Left lung (tissue), 14 donors: ENCODE measurements around the gene FAM78A. TPM values are rescaled to one million over a fixed set of nuclear protein-coding genes. Genes with fewer than 3 reads are reported as not detected.

Source experiments
- ATAC-seq: fragments of 200-7000 bp; cut with Tn5 transposase; one replicate; pipeline ENCODE4 v1.9.1; 2020; ENCODE audit warnings: moderate library complexity
- DNase-seq, 4 donors: peaks; one replicate each; pipeline ENCODE4 v3.0.0-alpha.2; 2013 to 2020
- H3K27ac ChIP-seq, 2 donors: fragments of 200-600 bp; sonication (generic) in 1 of 2; one replicate each; pipeline versions ENCODE4 v1.5.0 to v1.8.0; 2020 to 2021
- H3K27me3 ChIP-seq, 2 donors: fragments of 200-600 bp; sonication (generic) in 1 of 2; one replicate each; pipeline versions ENCODE4 v1.5.0 to v1.8.0; 2020 to 2021
- H3K36me3 ChIP-seq, 2 donors: fragments of 200-600 bp; sonication (generic) in 1 of 2; one replicate each; pipeline versions ENCODE4 v1.5.0 to v1.8.0; 2020 to 2021
- H3K4me1 ChIP-seq, 2 donors: fragments of 200-600 bp; one replicate each; pipeline ENCODE4 v1.8.0; 2021
- H3K4me3 ChIP-seq, 2 donors: fragments of 200-600 bp; sonication (generic) in 1 of 2; one replicate each; pipeline versions ENCODE4 v1.5.0 to v1.8.0; 2020 to 2021; ENCODE audit warnings: mild to moderate bottlenecking in 1 of 2
- H3K9me3 ChIP-seq, 2 donors: fragments of 200-600 bp; sonication (generic) in 1 of 2; one replicate each; pipeline versions ENCODE4 v1.5.0 to v1.8.0; 2020 to 2021
- intact Hi-C, 2 donors: fragments of 100-400 bp; cut with DNase I; formaldehyde crosslinking; loops; one replicate each; pipeline versions ENCODE4 v1.11.2 to v1.14.2; 2022
- long read RNA-seq, 12 donors: library from polyadenylated mRNA in 2 of 12; unstranded in 2 of 12; transcript quantifications; one replicate each; pipeline ENCODE4 v2.0.0 and lab custom pipeline, GENCODE V29; 2019 to 2026
- polyA plus RNA-seq, 6 donors: library from polyadenylated mRNA; unstranded; fragments of 120-200 nt; gene quantifications; one replicate each; pipeline ENCODE4 v1.2.1, GENCODE V29; 2013; ENCODE audit not compliant: insufficient read length in 6 of 6
- total RNA-seq, 2 donors: library from RNA; stranded (reverse); fragmentation: NEBNext Ultra II Directional; extraction: Animal tissue kit (Norgen Biotek cat#: 25700); gene quantifications; one replicate each; pipeline ENCODE4 v1.2.1, GENCODE V29; 2021
- TF ChIP-seq, protein P1 (sequence below), 2 donors: fragments of 200-600 bp; sonication (generic) in 1 of 2; IDR thresholded peaks; one replicate each; pipeline versions ENCODE4 v1.5.0 to v1.8.0; 2021; ENCODE audit warnings: antibody characterized with exemption in 2 of 2
- donor health status: DM: no; HTN: yes; CAD: no.
- donor health status: DM: no; HTN: no; CAD: no.

Gene FAM78A, protein sequence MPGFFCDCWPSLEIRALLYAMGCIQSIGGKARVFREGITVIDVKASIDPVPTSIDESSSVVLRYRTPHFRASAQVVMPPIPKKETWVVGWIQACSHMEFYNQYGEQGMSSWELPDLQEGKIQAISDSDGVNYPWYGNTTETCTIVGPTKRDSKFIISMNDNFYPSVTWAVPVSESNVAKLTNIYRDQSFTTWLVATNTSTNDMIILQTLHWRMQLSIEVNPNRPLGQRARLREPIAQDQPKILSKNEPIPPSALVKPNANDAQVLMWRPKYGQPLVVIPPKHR
- total RNA-seq (10 to 100 TPM in 1 of 2 donors, 1 to 10 TPM in 1; 7.8 to 18.1 TPM), polyA plus RNA-seq (1 to 10 TPM; 3.5 to 7.2 (median 5.8) TPM)
- long read RNA-seq, donor 1, partial matches to known transcripts = 0 of 3 reads
- long read RNA-seq, donor 1, other reads (novel, unspliced or antisense) = 0 of 3 reads
- long read RNA-seq, donor 2, transcript FAM78A-203 (2 exons, 3,966 nt) = major isoform, 5 of 5 reads
- long read RNA-seq, donor 2, partial matches to known transcripts = 0 of 5 reads
- long read RNA-seq, donor 2, other reads (novel, unspliced or antisense) = 0 of 5 reads
- long read RNA-seq, donor 3, partial matches to known transcripts = 0 of 1 reads
- long read RNA-seq, donor 3, other reads (novel, unspliced or antisense) = 0 of 1 reads
- long read RNA-seq, donor 4, partial matches to known transcripts = 0 of 1 reads
- long read RNA-seq, donor 4, other reads (novel, unspliced or antisense) = 0 of 1 reads
- long read RNA-seq, donor 5, partial matches to known transcripts = 0 of 2 reads
- long read RNA-seq, donor 5, other reads (novel, unspliced or antisense) = 0 of 2 reads
- long read RNA-seq, donor 6, partial matches to known transcripts = 0 of 1 reads
- long read RNA-seq, donor 6, other reads (novel, unspliced or antisense) = 0 of 1 reads
- long read RNA-seq, donor 7 = 0 reads
- long read RNA-seq, donor 8, partial matches to known transcripts = 0 of 4 reads
- long read RNA-seq, donor 8, other reads (novel, unspliced or antisense) = 0 of 4 reads
- long read RNA-seq, donor 9 = 0 reads
- long read RNA-seq, donor 10, transcript FAM78A-203 (2 exons, 3,966 nt) = major isoform, 5 of 5 reads
- long read RNA-seq, donor 10, partial matches to known transcripts = 0 of 5 reads
- long read RNA-seq, donor 10, other reads (novel, unspliced or antisense) = 0 of 5 reads
- long read RNA-seq, donor 11, partial matches to known transcripts = 0 of 4 reads
- long read RNA-seq, donor 11, other reads (novel, unspliced or antisense) = 0 of 4 reads
- long read RNA-seq, donor 12, partial matches to known transcripts = 0 of 1 reads
- long read RNA-seq, donor 12, other reads (novel, unspliced or antisense) = 0 of 1 reads

GRCh38 chr9:131276094-131276888, at the start of gene FAM78A:
FAM78A (minus strand) TSS chr9:131276510; CDS start chr9:131276179, 331 bp downstream.
- ATAC-seq = no peak
- TF ChIP-seq, protein P1, sequence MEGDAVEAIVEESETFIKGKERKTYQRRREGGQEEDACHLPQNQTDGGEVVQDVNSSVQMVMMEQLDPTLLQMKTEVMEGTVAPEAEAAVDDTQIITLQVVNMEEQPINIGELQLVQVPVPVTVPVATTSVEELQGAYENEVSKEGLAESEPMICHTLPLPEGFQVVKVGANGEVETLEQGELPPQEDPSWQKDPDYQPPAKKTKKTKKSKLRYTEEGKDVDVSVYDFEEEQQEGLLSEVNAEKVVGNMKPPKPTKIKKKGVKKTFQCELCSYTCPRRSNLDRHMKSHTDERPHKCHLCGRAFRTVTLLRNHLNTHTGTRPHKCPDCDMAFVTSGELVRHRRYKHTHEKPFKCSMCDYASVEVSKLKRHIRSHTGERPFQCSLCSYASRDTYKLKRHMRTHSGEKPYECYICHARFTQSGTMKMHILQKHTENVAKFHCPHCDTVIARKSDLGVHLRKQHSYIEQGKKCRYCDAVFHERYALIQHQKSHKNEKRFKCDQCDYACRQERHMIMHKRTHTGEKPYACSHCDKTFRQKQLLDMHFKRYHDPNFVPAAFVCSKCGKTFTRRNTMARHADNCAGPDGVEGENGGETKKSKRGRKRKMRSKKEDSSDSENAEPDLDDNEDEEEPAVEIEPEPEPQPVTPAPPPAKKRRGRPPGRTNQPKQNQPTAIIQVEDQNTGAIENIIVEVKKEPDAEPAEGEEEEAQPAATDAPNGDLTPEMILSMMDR (IDR thresholded peaks at IDR 0.05) = peak in 1 of 2 donors; percentile 14

DNA sequence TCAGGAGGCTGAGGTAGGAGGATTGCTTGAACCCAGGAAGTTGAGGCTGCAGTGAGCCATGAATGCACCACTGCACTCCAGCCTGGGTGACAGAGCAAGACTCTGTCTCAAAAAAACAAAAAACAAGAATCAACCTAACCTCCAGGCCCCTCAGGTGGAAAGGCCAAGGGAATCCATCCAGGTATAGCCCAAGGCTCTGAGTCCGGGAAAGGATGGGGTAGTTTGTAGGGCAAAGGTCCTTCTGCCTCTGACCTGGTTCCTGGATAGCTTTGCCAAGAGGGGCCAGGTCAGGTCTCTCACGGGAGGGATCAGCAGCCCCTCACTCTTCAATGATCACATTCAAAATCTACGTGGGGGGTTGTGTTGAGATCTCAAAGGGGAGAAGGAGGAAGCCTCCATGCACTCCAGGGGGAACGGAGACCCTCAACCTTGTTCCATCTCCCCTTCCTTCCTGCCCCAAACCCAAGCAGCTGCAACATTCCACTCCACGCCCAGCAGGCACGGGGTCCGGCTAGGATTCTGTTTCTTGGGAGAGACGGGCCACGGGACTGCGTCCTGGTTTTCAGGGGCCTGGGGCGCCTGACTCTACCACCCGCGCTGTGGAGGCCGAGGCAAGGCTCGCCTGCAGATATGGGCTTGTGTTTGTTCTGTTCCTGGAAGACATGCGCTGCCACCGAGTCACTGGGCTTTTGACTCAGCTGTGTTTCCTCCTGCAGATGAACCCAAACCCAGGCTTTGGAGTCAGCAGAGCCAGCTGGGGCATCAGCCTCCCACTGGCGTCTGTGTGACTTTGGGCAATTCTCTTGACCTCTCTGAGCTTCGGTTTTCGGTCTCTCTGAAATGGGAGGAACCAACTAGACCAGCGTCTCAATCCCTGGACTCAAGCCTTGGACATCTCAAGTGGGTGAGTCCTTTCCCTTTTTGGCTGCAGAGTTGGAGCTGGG, 48.7 kb upstream of the FAM78A start:
- DNase-seq = peak in 1 of 4 donors; percentile 59
- no peak overlapping the region for H3K27ac ChIP-seq
- TF ChIP-seq, protein P1 (IDR thresholded peaks at IDR 0.05) = no peak
- H3K27me3 ChIP-seq = no peaks in the 10 kb centered on the region
- H3K36me3 ChIP-seq = no peaks in the 10 kb centered on the region
- no peak overlapping the region for H3K4me3 ChIP-seq
- peaks cover 0 to 3% of the 10 kb centered on the region in 2 donors for H3K4me1 ChIP-seq
- H3K9me3 ChIP-seq = no peaks in the 10 kb centered on the region
- intact Hi-C loops = no loop called here
- ATAC-seq = no peak

More at GRCh38 chr9:131276094-131276888, at the start of gene FAM78A:
- peak within 1 kb of the TSS; percentile 55 to 87 for H3K4me3 ChIP-seq
- peak in 2 of 4 donors; percentile 75 to 98 for DNase-seq
- H3K9me3 ChIP-seq = no peaks in the 10 kb centered on the region
- intact Hi-C loops = no loop called here
- H3K36me3 ChIP-seq = no peaks in the 10 kb centered on the region
- H3K27me3 ChIP-seq = peaks cover 4 to 32% of the 10 kb centered on the region in 2 donors
- peak within 1 kb of the TSS; percentile 83 to 87 for H3K27ac ChIP-seq
- peaks cover under 1 to 50% of the 10 kb centered on the region in 2 donors for H3K4me1 ChIP-seq

DNA sequence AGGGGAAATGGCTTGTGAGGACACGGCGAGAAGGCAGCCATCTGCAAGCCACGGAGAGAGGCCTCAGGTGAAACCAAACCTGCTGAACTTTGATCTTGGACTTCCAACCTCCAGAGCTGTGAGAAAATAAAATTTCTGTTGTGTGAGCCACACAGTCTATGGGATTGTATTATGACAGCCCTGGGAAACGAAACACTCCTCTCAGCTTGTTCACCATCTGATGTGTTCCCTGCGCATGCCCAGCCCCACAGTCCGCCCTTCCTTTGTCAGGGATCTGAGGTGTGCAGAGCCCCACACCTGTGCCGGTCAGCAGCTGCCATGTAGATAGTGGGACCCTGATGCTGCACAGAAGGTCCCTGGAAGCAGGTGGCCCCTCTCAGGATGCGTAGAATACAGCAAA, 47.3 kb upstream of the FAM78A start:
- H3K27ac ChIP-seq = no peak overlapping the region
- no peaks in the 10 kb centered on the region for H3K9me3 ChIP-seq
- H3K36me3 ChIP-seq = no peaks in the 10 kb centered on the region
- DNase-seq = peak in 1 of 4 donors; percentile 38
- no peak overlapping the region for H3K4me3 ChIP-seq
- ATAC-seq = no peak
- TF ChIP-seq, protein P1 (IDR thresholded peaks at IDR 0.05) = no peak
- H3K4me1 ChIP-seq = peaks cover 0 to 3% of the 10 kb centered on the region in 2 donors
- intact Hi-C loops = no loop called here
- H3K27me3 ChIP-seq = no peaks in the 10 kb centered on the region
